H1 (cell line): ENCODE data around the gene SLC25A45. TPM values are rescaled to one million over a fixed set of nuclear protein-coding genes. Genes with fewer than 3 reads are reported as not detected.

ENCODE experiments used
- BCL11A ChIP-seq, 2 experiments: IDR thresholded peaks; one replicate each; pipeline ENCODE4 v1.6.1; 2011; ENCODE audit warnings: low read depth in 2 of 2, low read length in 2 of 2, mild to moderate bottlenecking in 2 of 2
- CREB1 ChIP-seq: IDR thresholded peaks from 2 replicates; pipeline ENCODE4 v1.6.1; 2012; ENCODE audit warnings: inconsistent platforms
- JUN ChIP-seq: IDR thresholded peaks from 2 replicates; pipeline ENCODE4 v1.6.1; 2011; ENCODE audit warnings: low read depth, mild to moderate bottlenecking, improper control_type of control experiment, low read length
- KDM1A ChIP-seq: fragments of 200-600, 300-600 bp; sonication (generic); IDR thresholded peaks from 2 replicates; pipeline ENCODE4 v1.7.1; 2016; ENCODE audit warnings: mild to moderate bottlenecking, low read length, borderline replicate concordance
- KDM5A ChIP-seq: fragments of 200-600 bp; IDR thresholded peaks from 2 replicates; pipeline ENCODE4 v1.7.1; 2012; ENCODE audit warnings: mild to moderate bottlenecking, low read length, inconsistent platforms, mixed read lengths
- POU5F1 ChIP-seq: IDR thresholded peaks from 2 replicates; pipeline ENCODE4 v1.6.1; 2011; ENCODE audit warnings: low read depth, mild to moderate bottlenecking, low read length, moderate library complexity
- RBBP5 ChIP-seq: IDR thresholded peaks from 2 replicates; pipeline ENCODE4 v1.7.1; 2012; ENCODE audit warnings: low read depth, mild to moderate bottlenecking, inconsistent platforms, low read length, moderate library complexity, borderline replicate concordance
- RNF2 ChIP-seq: fragments of 200-900, 300-1000 bp; sonication (generic); IDR thresholded peaks from 2 replicates; pipeline ENCODE4 v1.7.1; 2016; ENCODE audit warnings: borderline replicate concordance, low read depth, mild to moderate bottlenecking, antibody characterized with exemption, low read length; ENCODE audit not compliant: poor library complexity, severe bottlenecking; ENCODE audit errors: missing control alignments
- RXRA ChIP-seq: IDR thresholded peaks from 2 replicates; pipeline ENCODE4 v1.6.1; 2011; ENCODE audit warnings: low read depth, mild to moderate bottlenecking, low read length, moderate library complexity; ENCODE audit not compliant: insufficient read depth
- SAP30 ChIP-seq: fragments of 300-600 bp; sonication (generic); IDR thresholded peaks from 2 replicates; pipeline ENCODE4 v1.7.1; 2012; ENCODE audit warnings: low read length, moderate library complexity, mild to moderate bottlenecking, inconsistent platforms; ENCODE audit not compliant: insufficient read depth, insufficient replicate concordance
- SIX5 ChIP-seq: IDR thresholded peaks from 2 replicates; pipeline ENCODE4 v1.6.1; 2011; ENCODE audit warnings: mild to moderate bottlenecking, low read depth, low read length
- SP1 ChIP-seq: IDR thresholded peaks from 2 replicates; pipeline ENCODE4 v1.6.1; 2011; ENCODE audit warnings: low read depth, low read length
- SP4 ChIP-seq: IDR thresholded peaks from 2 replicates; pipeline ENCODE4 v1.6.1; 2012; ENCODE audit warnings: low read length, inconsistent platforms
- YY1 ChIP-seq: IDR thresholded peaks from 2 replicates; pipeline ENCODE4 v1.6.1; 2011; ENCODE audit warnings: low read depth, mild to moderate bottlenecking, low read length
- polyA plus RNA-seq, 7 experiments: library from polyadenylated mRNA; depleted of rRNA in 3 of 7; stranded (reverse) in 5 of 7; unstranded in 2 of 7; fragments of >200 nt in 5 of 7; fragments of 200-250 nt in 2 of 7; gene quantifications; 1 replicate in 5 of 7; 2 replicates in 1 of 7; 4 replicates in 1 of 7; pipeline versions ENCODE4 v1.2.1 to v1.2.3, GENCODE V29; 2011 to 2013; ENCODE audit warnings: missing spikeins in 2 of 7, mixed read lengths in 2 of 7
- total RNA-seq: library from RNA; stranded (reverse); fragmentation: NEBNext Ultra II Directional; extraction: Animal tissue kit (Norgen Biotek cat#: 25700); gene quantifications from 2 replicates; pipeline ENCODE4 v1.2.1, GENCODE V29; 2021

SLC25A45 gene
- total and polyA plus RNA-seq, 2 of the 8 experiments (the other 6 are each of a cell fraction or from before 2014, with no cell fraction given), result 0.54 to 0.59 TPM

DNA sequence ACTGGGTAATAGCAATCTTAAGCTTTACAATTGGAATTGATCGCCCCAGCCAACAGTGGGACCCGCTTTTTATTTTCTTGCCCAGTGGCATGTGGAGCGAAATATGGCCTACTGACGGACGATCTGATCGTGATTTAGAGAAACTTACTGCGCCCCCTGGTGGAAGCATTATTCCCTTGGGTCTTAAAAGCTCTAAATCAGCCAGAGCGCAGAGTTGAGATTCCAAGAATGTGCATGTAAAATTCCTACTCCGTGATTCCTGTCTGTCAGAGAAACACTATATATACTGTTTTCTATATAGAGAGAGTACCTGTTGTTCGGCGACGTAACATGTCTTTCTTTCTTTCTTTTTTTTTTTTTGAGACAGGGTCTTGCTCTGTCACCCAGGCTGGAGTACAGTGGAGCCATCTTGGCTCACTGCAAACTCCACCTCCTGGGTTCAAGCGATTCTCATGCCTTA, 52.5 kb downstream of the SLC25A45 start (continued):
- TF ChIP-seq SAP30 (no peak), KDM5A (no peak), YY1 (peak; percentile 64; the same call in 1 of the 2 replicates), SP4 (no peak), SIX5 (no peak), RXRA (no peak), BCL11A (IDR thresholded peaks at IDR 0.05; ENCODE audit: low read depth in 2 of 2, low read length in 2 of 2) (no peak), RNF2 (no peak), RBBP5 (no peak), SP1 (no peak), POU5F1 (no peak), JUN (no peak), KDM1A (no peak), CREB1 (no peak)
